Stimulated activated naive CD8-positive, alpha-beta T cell treated with anti-CD3 and anti-CD28 coated beads, Interleukin-15, Interleukin-2, amounts not matched to agents 100 U/mL and 50 U/mL, for 24 hours (primary cell): ENCODE measurements around the gene MED7.
"Not testable (repeated sequence)": the region's sequence is repeated elsewhere in the genome, so short reads cannot be mapped to it uniquely, and the experiment has no call there.

Experiments used
- ATAC-seq: fragments of 150-1000 bp; cut with Tn5 transposase; one replicate; pipeline ENCODE4 v1.10.0; 2021
- DNase-seq: peaks from one replicate; pipeline ENCODE4 v3.0.0; 2021

MED7 gene, protein sequence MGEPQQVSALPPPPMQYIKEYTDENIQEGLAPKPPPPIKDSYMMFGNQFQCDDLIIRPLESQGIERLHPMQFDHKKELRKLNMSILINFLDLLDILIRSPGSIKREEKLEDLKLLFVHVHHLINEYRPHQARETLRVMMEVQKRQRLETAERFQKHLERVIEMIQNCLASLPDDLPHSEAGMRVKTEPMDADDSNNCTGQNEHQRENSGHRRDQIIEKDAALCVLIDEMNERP

GRCh38 chr5:157142317-157143126 lies at the start of gene MED7:
Gene MED7, minus strand, starts transcription at chr5:157142865. Its CDS starts 3,434 bp downstream, at chr5:157139431.
- ATAC-seq (peak; percentile 100), DNase-seq (peak; percentile 89)

DNA sequence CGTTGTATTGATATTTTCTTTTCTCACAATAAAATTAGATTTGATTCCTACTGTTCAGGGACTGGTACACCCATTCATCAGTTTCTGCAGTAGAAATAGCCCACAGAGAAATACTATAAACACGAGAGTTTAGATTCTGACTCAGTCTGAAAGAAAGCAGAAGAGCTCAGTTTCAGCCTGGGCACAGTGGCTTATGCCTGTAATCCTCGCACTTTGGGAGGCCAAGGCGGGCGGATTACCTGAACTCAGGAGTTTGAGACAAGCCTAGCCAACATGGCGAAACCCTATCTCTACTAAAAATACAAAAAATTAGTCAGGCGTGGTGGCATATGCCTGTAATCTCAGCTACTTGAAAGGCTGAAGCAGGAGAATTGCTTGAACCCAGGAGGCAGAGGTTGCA lies 46.6 kb upstream of the MED7 start:
- DNase-seq (peak; percentile 52), ATAC-seq (peak; percentile 53)

- ATAC-seq (peak; percentile 26), DNase-seq (no peak)
These were observed 45.6 kb upstream of the MED7 start for GRCh38 chr5:157188270-157188669.

GRCh38 chr5:157187046-157187754 lies 44.5 kb upstream of the MED7 start:
- DNase-seq = no peak
- no peak for ATAC-seq

DNA sequence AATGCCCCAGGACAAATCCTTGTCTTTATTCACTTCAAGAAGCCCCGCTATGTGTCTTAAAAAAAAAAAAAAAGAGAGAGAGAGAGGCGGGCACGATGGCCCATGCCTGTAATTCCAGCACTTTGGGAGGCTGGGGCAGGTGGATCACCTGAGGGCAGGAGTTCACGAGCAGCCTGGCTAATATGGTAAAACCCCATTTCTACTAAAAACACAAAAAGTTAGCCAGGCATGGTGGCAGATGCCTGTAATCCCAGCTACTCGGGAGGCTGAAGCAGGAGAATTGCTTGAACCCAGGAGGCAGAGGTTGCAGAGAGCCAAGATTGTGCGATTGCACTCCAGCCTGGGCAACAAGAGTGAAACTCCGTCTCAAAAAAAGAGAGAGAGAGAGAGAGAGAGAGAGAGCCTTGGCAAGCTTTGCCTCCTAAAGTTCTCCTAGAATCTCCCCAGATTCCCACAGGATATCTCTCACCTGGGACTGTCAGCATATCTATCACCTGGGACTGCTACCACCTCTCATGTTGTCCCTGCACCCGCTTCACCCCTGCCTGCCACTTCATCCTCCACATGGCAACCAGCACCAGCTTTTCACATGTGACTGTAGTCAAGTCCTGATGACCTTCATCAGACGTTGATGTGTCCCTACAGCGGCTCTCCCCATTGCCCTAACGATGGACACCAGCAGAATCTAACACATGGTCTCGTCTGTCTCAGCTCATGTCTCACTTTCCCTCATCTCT lies 43.8 kb upstream of the MED7 start:
- no peak for DNase-seq
- peak; percentile 3 for ATAC-seq

DNA sequence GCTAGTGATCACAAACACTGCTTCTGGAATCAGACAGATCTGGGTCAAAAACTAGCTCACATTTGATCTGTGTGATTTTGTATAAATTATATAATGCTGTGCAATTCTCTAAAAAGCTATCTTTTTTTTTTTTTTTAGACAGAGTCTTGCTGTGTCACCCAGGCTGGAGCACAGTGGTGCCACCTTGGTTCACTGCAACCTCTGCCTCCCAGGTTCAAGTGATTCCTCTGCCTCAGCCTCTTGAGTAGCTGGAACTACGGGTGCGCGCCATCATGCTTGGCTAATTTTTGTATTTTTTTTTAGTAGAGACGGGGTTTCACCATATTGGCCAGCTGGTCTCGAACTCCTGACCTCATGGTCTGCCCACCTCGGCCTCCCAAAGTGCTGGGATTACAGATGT lies 42.5 kb upstream of the MED7 start:
- DNase-seq, ATAC-seq: not testable (repeated sequence)

- ATAC-seq = no peak
These were observed 41.5 kb upstream of the MED7 start for GRCh38 chr5:157184117-157184670.

DNA sequence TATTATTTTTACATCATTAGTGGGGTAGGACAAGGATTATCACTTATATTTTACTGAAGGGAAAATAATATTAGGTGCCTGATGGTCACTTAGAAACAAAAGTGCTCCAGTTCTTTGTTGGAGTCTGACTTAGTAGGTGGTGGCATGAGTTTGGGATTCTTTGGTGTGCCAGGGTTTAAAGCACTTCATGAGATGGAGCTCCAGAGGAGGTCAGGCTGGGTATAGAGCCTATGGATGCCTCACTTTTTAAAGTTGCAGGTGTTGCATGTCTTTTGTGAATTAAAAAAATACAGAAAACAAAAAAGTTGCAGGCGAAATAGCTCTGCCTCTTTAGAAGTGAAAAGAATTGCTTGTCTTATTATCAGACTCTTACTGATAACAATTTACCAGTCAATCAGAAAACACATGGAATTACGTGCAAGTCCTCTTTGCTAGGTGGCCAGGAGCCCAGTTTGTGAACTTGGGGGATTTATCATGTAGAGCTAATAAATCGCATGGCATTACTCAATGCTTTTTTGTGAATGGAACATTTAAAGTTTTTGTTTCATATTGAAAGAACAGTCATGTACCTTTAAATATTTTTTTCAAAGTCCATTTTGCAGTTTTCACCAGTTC lies 39.6 kb upstream of the MED7 start:
- no peak for DNase-seq
- ATAC-seq = no peak

More at GRCh38 chr5:157184117-157184670, 41.5 kb upstream of the MED7 start:
- no peak for DNase-seq

- no peak for DNase-seq
These were observed 38.0 kb upstream of the MED7 start, which contains the start of gene ITK for GRCh38 chr5:157180374-157181264. Gene ITK, plus strand, starts transcription at chr5:157180840. Its CDS starts 138 bp downstream, at chr5:157180978.

GRCh38 chr5:157178966-157179365 lies 36.3 kb upstream of the MED7 start:
- ATAC-seq = no peak
- no peak for DNase-seq

More at GRCh38 chr5:157180374-157181264, 38.0 kb upstream of the MED7 start, which contains the start of gene ITK:
- peak; percentile 59 for ATAC-seq

DNA sequence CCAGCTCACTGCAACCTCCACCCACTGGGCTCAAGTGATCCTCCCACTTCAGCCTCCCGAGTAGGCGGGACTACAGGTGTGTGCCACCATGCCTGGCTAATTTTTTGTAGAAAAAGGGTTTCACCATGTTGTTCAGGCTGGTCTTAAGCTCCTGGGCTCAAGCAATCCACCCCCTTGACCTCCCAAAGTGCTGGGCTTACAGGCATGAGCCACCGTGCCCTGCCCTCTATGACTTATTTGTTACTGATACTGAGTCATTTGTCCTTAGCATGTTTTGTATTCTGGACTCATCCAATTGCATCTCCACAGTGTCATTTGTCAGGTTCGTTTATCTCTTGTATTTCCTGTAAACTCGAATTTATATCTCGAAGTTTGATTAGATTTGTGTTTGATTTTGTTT lies 35.3 kb upstream of the MED7 start:
- DNase-seq (no peak), ATAC-seq (peak; percentile 42)

GRCh38 chr5:157175071-157175612 lies 32.5 kb upstream of the MED7 start:
- ATAC-seq (peak; percentile 58), DNase-seq (peak; percentile 63)

DNA sequence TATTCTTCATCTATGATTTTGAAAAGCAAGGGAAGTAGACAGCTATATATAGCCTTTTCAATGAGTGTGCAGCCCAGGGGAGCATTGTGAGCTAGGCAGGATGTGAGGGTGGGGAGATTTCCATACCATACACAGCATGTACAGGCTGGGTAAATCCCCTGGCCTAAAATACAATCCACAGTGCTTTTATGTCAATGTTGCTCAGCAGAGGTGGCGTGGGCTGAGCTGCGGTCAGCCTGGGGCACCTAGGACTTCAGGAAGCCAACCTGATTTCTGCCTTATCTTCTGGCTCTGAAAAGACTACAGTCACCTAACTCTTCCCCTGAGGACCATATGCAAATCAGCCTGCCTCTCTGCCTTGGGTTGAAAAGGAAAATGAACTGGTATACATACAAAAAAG lies 29.7 kb upstream of the MED7 start:
- peak; percentile 87 for DNase-seq
- peak; percentile 93 for ATAC-seq

- DNase-seq (no peak), ATAC-seq (no peak)
These were observed 25.6 kb upstream of the MED7 start for GRCh38 chr5:157168286-157168685.

- DNase-seq (no peak), ATAC-seq (peak; percentile 87)
These were observed 24.6 kb upstream of the MED7 start for GRCh38 chr5:157167214-157167621.

GRCh38 chr5:157166214-157167213 lies 23.8 kb upstream of the MED7 start, which contains the start of gene GARIN3:
Gene GARIN3, minus strand, starts transcription at chr5:157166264. Its CDS starts 96 bp downstream, at chr5:157166168.
- DNase-seq (peak; percentile 8), ATAC-seq (no peak)

DNA sequence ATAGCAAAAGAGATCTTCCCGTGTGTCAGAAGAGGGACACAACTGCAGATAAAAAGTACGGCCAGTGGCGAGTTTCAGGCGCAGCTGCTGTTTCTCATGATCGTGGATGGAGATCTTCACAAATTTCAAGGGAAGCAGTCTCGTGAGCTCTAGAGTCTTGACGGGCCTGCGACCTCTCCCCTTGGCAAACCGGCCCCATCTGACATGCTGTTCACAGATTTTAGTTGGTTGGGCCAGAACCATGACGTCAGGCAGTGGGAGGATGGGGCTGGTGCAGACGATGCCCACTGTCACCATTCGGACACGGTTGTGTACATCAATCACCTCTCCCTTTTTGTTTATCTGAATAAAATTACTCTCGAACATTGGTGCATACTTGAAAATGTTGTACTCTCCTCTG lies 23.0 kb upstream of the MED7 start:
- DNase-seq = no peak
- ATAC-seq = no peak

DNA sequence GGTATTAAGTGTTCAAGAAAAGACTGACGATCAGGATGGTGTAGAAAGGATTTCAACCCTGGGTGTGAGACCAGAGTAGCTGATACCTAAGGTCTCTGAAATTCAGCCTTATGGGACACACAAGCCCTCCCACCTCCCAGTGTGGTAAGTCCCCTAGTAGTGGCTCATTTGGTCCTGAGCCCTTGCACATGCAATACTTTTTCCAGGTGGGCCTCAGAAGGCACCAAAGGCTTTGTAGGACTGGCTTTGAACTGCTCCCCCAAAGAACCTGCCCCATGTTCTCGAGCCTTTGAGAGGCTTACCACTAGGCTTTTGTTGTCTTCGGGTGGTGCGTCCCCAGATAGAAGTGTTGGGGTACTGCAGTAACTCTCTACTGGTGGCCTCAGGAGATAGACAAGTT lies 22.6 kb upstream of the MED7 start:
- ATAC-seq = no peak
- no peak for DNase-seq
